ENCODE data around the gene KIAA0319L. TPM values are rescaled to one million over a fixed set of nuclear protein-coding genes. Genes with fewer than 3 reads are reported as not detected.

KIAA0319L gene
- total RNA-seq, 1 experiment from 2014 or later, result 46.4 TPM

- Mint-ChIP-seq H3K27me3 (ENCODE audit: low read depth) (no peaks in the 10 kb centered on the region), H3K36me3 (ENCODE audit: insufficient read depth in 1 of 3, low read depth in 3 of 3) (peaks cover 38 to 62% (median 55%) of the 10 kb centered on the region in 3 experiments), H3K27ac (peak overlapping the region; percentile 89 to 96 (median 92)), H3K4me3 (peak overlapping the region in 1 of 2 experiments; percentile 51; a peak in 1 of 5 replicates), H3K9me3 (no peaks in the 10 kb centered on the region), H3K4me1 (peaks cover 41 to 44% of the 10 kb centered on the region in 2 experiments)
- TF ChIP-seq, protein P1, sequence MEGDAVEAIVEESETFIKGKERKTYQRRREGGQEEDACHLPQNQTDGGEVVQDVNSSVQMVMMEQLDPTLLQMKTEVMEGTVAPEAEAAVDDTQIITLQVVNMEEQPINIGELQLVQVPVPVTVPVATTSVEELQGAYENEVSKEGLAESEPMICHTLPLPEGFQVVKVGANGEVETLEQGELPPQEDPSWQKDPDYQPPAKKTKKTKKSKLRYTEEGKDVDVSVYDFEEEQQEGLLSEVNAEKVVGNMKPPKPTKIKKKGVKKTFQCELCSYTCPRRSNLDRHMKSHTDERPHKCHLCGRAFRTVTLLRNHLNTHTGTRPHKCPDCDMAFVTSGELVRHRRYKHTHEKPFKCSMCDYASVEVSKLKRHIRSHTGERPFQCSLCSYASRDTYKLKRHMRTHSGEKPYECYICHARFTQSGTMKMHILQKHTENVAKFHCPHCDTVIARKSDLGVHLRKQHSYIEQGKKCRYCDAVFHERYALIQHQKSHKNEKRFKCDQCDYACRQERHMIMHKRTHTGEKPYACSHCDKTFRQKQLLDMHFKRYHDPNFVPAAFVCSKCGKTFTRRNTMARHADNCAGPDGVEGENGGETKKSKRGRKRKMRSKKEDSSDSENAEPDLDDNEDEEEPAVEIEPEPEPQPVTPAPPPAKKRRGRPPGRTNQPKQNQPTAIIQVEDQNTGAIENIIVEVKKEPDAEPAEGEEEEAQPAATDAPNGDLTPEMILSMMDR (conservative IDR thresholded peaks at IDR 0.05), result no peak
- Histone ChIP-seq H3K79me2 (ENCODE audit: insufficient read depth, low read length) (no peaks in the 10 kb centered on the region), H3K14ac (ENCODE audit: insufficient read depth, low read length) (no peak overlapping the region), H3K27me3 (ENCODE audit: insufficient read depth, low read length) (no peaks in the 10 kb centered on the region), H2BK5ac (ENCODE audit: insufficient read length, low read length) (peak overlapping the region; percentile 50), H3K4me2 (ENCODE audit: insufficient read depth, insufficient read length, low read length) (no peak overlapping the region), H2BK12ac (ENCODE audit: insufficient read length, low read depth, low read length) (no peak overlapping the region), H3K9ac (ENCODE audit: extremely low read depth, insufficient read length, low read length) (no peak overlapping the region), H2AFZ (ENCODE audit: low read length) (no peak overlapping the region), H3K4ac (ENCODE audit: low read depth, low read length) (no peak overlapping the region), H3K4me1 (ENCODE audit: insufficient read depth, low read length) (peaks cover 6% of the 10 kb centered on the region; the same call in 1 of the 2 replicates), H4K8ac (replicated peaks; ENCODE audit: insufficient read length, low read depth, low read length) (no peak overlapping the region), H3K56ac (ENCODE audit: insufficient read length, low read depth, low read length) (no peak overlapping the region), H3K23me2 (ENCODE audit: insufficient read length, low read depth, low read length, poor library complexity, severe bottlenecking) (no peaks in the 10 kb centered on the region), H3K23ac (ENCODE audit: insufficient read length, low read depth, low read length) (no peak overlapping the region), H2BK15ac (ENCODE audit: low read depth, low read length) (no peak overlapping the region), H2AK5ac (ENCODE audit: insufficient read length, low read length) (no peak overlapping the region), H3K18ac (ENCODE audit: insufficient read length, low read depth, low read length) (no peak overlapping the region), H3K79me1 (ENCODE audit: insufficient read depth, low read depth, low read length, poor library complexity, severe bottlenecking) (no peaks in the 10 kb centered on the region), H4K91ac (ENCODE audit: insufficient read length, low read depth, low read length) (no peak overlapping the region), H3T11ph (ENCODE audit: low read length) (no peak overlapping the region), H3K9me3 (ENCODE audit: control insufficient read depth, low read depth, low read length) (no peaks in the 10 kb centered on the region), H4K5ac (ENCODE audit: insufficient read length, low read depth, low read length) (no peak overlapping the region), H2BK20ac (ENCODE audit: low read depth, low read length, poor library complexity, severe bottlenecking) (no peak overlapping the region), H3K27ac (ENCODE audit: insufficient read length, low read depth, low read length) (peak overlapping the region; percentile 6), H2BK120ac (ENCODE audit: low read depth, low read length, poor library complexity, severe bottlenecking) (peak overlapping the region; percentile 69), H4K20me1 (ENCODE audit: control insufficient read depth, insufficient read depth, insufficient read length) (no peaks in the 10 kb centered on the region)
- DNase-seq, result no peak
- no CpG with 5 or more reads among the region's 2 CpGs for WGBS (ENCODE audit: extremely low coverage, insufficient read length, low lambda C conversion rate)
Measured at GRCh38 chr1:35394386-35394785, 162.8 kb downstream of the KIAA0319L start.

All from H9 (cell line).